HepG2 (cell line): Measurements from ENCODE around the gene STX1B. TPM values are rescaled to one million over a fixed set of nuclear protein-coding genes. Genes with fewer than 3 reads are reported as not detected.

Source experiments
- AGO2 ChIP-seq: fragments of 200-400 bp; formaldehyde crosslinking; optimal IDR thresholded peaks from 2 replicates; pipeline ENCODE3; 2017; ENCODE audit warnings: mild to moderate bottlenecking, low read depth, low read length, moderate library complexity
- ARNT2 ChIP-seq: sonication (generic); formaldehyde crosslinking; IDR thresholded peaks from 2 replicates; pipeline ENCODE4 v1.8.0; 2022; ENCODE audit warnings: mild to moderate bottlenecking, low read depth, missing genetic modification reagents, moderate library complexity
- ATF2 ChIP-seq: sonication (generic); formaldehyde crosslinking; IDR thresholded peaks from 2 replicates; pipeline ENCODE4 v1.4.0; 2020; ENCODE audit warnings: missing genetic modification reagents
- CENPX ChIP-seq: sonication (generic); formaldehyde crosslinking; IDR thresholded peaks from 2 replicates; pipeline ENCODE4 v1.9.0; 2021; ENCODE audit warnings: mild to moderate bottlenecking, missing genetic modification reagents, moderate library complexity
- GLMP ChIP-seq: sonication (generic); formaldehyde crosslinking; IDR thresholded peaks from 2 replicates; pipeline ENCODE4 v1.9.0; 2021; ENCODE audit warnings: missing genetic modification reagents, mild to moderate bottlenecking, borderline replicate concordance
- HDAC2 ChIP-seq: sonication (generic); formaldehyde crosslinking; IDR thresholded peaks from 2 replicates; pipeline ENCODE4 v1.4.0; 2020; ENCODE audit warnings: missing genetic modification reagents
- IKZF4 ChIP-seq: sonication (generic); formaldehyde crosslinking; IDR thresholded peaks from 2 replicates; pipeline ENCODE4 v1.5.1; 2020; ENCODE audit warnings: borderline replicate concordance, mild to moderate bottlenecking, low read depth, missing genetic modification reagents; ENCODE audit errors: not compliant biosample characterization
- JUNB ChIP-seq: sonication (generic); formaldehyde crosslinking; IDR thresholded peaks from 2 replicates; pipeline ENCODE4 v1.8.0; 2022; ENCODE audit warnings: missing genetic modification reagents, mild to moderate bottlenecking, borderline replicate concordance
- JUND ChIP-seq: sonication (generic); formaldehyde crosslinking; IDR thresholded peaks from 2 replicates; pipeline ENCODE4 v1.8.0; 2022; ENCODE audit warnings: mild to moderate bottlenecking, missing genetic modification reagents
- MXD4 ChIP-seq: IDR thresholded peaks from 2 replicates; pipeline ENCODE4 v1.6.1; 2016; ENCODE audit warnings: mild to moderate bottlenecking, missing biosample characterization, missing genetic modification reagents
- PBX2 ChIP-seq: IDR thresholded peaks from 2 replicates; pipeline ENCODE4 v1.6.1; 2016; ENCODE audit warnings: control low read depth
- POLR2AphosphoS5 ChIP-seq: IDR thresholded peaks from 2 replicates; pipeline ENCODE4 v1.6.1; 2012; ENCODE audit warnings: low read depth, low read length
- TFDP1 ChIP-seq: IDR thresholded peaks from 2 replicates; pipeline ENCODE4 v1.6.1; 2016; ENCODE audit warnings: missing compliant biosample characterization, missing genetic modification reagents, borderline replicate concordance
- TSC22D2 ChIP-seq: sonication (generic); formaldehyde crosslinking; IDR thresholded peaks from 2 replicates; pipeline ENCODE4 v1.5.1; 2020; ENCODE audit warnings: missing genetic modification reagents, mild to moderate bottlenecking, borderline replicate concordance
- U2AF1 ChIP-seq: fragments of 200-400 bp; formaldehyde crosslinking; optimal IDR thresholded peaks from 2 replicates; pipeline ENCODE3; 2017; ENCODE audit warnings: mild to moderate bottlenecking, low read depth, low read length
- WIZ ChIP-seq: sonication (generic); formaldehyde crosslinking; IDR thresholded peaks from 2 replicates; pipeline ENCODE4 v1.5.1; 2020; ENCODE audit warnings: mild to moderate bottlenecking, missing genetic modification reagents
- XBP1 ChIP-seq: sonication (generic); formaldehyde crosslinking; IDR thresholded peaks from 2 replicates; pipeline ENCODE4 v1.5.0; 2020; ENCODE audit warnings: missing genetic modification reagents
- ZFP37 ChIP-seq: sonication (generic); formaldehyde crosslinking; IDR thresholded peaks from 2 replicates; pipeline ENCODE4 v1.4.0; 2020; ENCODE audit warnings: missing genetic modification reagents, borderline replicate concordance
- ZGPAT ChIP-seq: IDR thresholded peaks from 2 replicates; pipeline ENCODE4 v1.6.1; 2016; ENCODE audit warnings: mild to moderate bottlenecking
- ZNF124 ChIP-seq: sonication (generic); formaldehyde crosslinking; IDR thresholded peaks from 2 replicates; pipeline ENCODE4 v1.4.0; 2020; ENCODE audit warnings: missing genetic modification reagents
- ZNF138 ChIP-seq: sonication (generic); formaldehyde crosslinking; IDR thresholded peaks from 2 replicates; pipeline ENCODE4 v1.5.0; 2020; ENCODE audit warnings: mild to moderate bottlenecking, low read depth, missing genetic modification reagents
- ZNF253 ChIP-seq: sonication (generic); formaldehyde crosslinking; IDR thresholded peaks from 2 replicates; pipeline ENCODE4 v1.8.0; 2022; ENCODE audit warnings: mild to moderate bottlenecking, missing genetic modification reagents, borderline replicate concordance
- ZNF703 ChIP-seq: sonication (generic); formaldehyde crosslinking; IDR thresholded peaks from 2 replicates; pipeline ENCODE4 v1.5.1; 2020; ENCODE audit warnings: missing genetic modification reagents, mild to moderate bottlenecking, moderate library complexity, borderline replicate concordance
- polyA plus RNA-seq, 8 experiments: library from polyadenylated mRNA; depleted of rRNA in 3 of 8; stranded (reverse) in 7 of 8; unstranded in 1 of 8; fragments of >200 nt; fragmentation: Illumina TruSeq in 4 of 8; extraction: Trizol in 4 of 8; gene quantifications; 2 replicates each; pipeline versions ENCODE4 v1.2.1 to v1.2.3, GENCODE V29; 2011 to 2016; ENCODE audit warnings: low read depth in 4 of 8, missing spikeins in 1 of 8, mixed read lengths in 1 of 8; ENCODE audit not compliant: insufficient read depth in 1 of 8
- total RNA-seq, 5 experiments: library from RNA; depleted of rRNA; stranded (reverse); fragments of >200 nt; fragmentation: Illumina TruSeq; extraction: Trizol; gene quantifications; 2 replicates each; pipeline ENCODE4 v1.2.3, GENCODE V29; 2016; ENCODE audit warnings: low read depth in 1 of 5

STX1B gene
- total and polyA plus RNA-seq, 2 of the 13 experiments (the other 11 are each of a cell fraction or from before 2014, with no cell fraction given), result 2.1 to 3.0 TPM

- TF ChIP-seq ATF2 (CRISPR knock-in tag) (peak; percentile 87), ZNF138 (CRISPR knock-in tag) (peak; percentile 83), JUND (peak; percentile 64; the same call in 1 of the 2 replicates), GLMP (CRISPR knock-in tag) (no peak), ZNF253 (CRISPR knock-in tag) (no peak), HDAC2 (CRISPR knock-in tag) (peak; percentile 90), TSC22D2 (CRISPR knock-in tag) (peak; percentile 91; the same call in 1 of the 2 replicates), ZNF703 (CRISPR knock-in tag) (no peak), POLR2AphosphoS5 (peak; percentile 99), TFDP1 (CRISPR knock-in tag) (peak; percentile 65; the same call in 1 of the 2 replicates), IKZF4 (CRISPR knock-in tag) (peak; percentile 91), WIZ (CRISPR knock-in tag) (peak; percentile 71; the same call in 1 of the 2 replicates), JUNB (no peak), XBP1 (CRISPR knock-in tag) (no peak), AGO2 (no peak), PBX2 (CRISPR knock-in tag) (no peak; the same call in 1 of the 2 replicates), U2AF1 (no peak), ZNF124 (CRISPR knock-in tag) (peak; percentile 98), MXD4 (CRISPR knock-in tag) (peak; percentile 86), ARNT2 (peak; percentile 97), ZFP37 (CRISPR knock-in tag) (peak; percentile 38; the same call in 1 of the 2 replicates), CENPX (CRISPR knock-in tag) (no peak), ZGPAT (peak; percentile 89; the same call in 1 of the 2 replicates)
Observed at GRCh38 chr16:30949650-30950515, 60.6 kb downstream of the STX1B start (continued).
